ENCODE results near the gene NXNL2. TPM values are rescaled to one million over a fixed set of nuclear protein-coding genes. Genes with fewer than 3 reads are reported as not detected.

NXNL2 gene
- total RNA-seq, 1 experiment from 2014 or later: 0.86 TPM

DNA sequence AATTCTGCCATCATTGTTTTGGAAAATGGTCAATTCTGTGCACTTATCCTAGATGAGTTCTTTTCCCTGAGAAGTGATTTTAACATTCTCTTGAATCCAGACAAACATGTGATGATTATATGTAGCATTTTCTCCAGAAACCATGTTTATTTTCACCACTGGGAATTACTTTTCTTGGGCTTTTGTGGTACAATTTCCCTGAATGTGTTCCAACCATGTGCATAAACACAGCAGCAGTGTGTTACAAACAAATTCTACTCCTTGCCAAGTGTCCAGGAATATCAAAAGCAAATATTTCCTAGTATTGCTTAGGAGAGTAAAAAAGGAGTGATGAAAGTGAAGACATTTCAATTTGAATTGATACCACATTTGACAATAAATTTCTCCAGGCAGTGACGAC is 50.4 kb downstream of the NXNL2 start:
- Histone ChIP-seq H3K4me2 (ENCODE audit: low read length) (no peak overlapping the region), H3K27ac (ENCODE audit: low read depth, low read length) (no peak overlapping the region), H3K36me3 (ENCODE audit: control insufficient read depth in 1 of 2, insufficient read depth in 2 of 2, low read length in 2 of 2) (no peaks in the 10 kb centered on the region), H3K4me1 (ENCODE audit: control insufficient read depth in 1 of 2, insufficient read depth in 2 of 2, low read length in 2 of 2) (peaks cover 3 to 12% of the 10 kb centered on the region in 2 experiments; a peak in 2 of 4 replicates), H4K20me1 (ENCODE audit: insufficient read depth) (no peaks in the 10 kb centered on the region), H3K9me3 (ENCODE audit: control insufficient read depth in 1 of 2, insufficient read depth in 1 of 2, low read depth in 1 of 2, low read length in 2 of 2) (no peaks in the 10 kb centered on the region), H3K27me3 (ENCODE audit: insufficient read depth, low read length) (no peaks in the 10 kb centered on the region), H3K9ac (ENCODE audit: low read length) (no peak overlapping the region), H3K4me3 (replicated peaks in 1 of 2; ENCODE audit: low read depth in 1 of 2, low read length in 2 of 2) (no peak overlapping the region), H2AFZ (ENCODE audit: low read depth, low read length, poor library complexity, severe bottlenecking) (no peak overlapping the region), H3K9me2 (ENCODE audit: insufficient read depth) (no peaks in the 10 kb centered on the region), H3K79me2 (ENCODE audit: insufficient read depth, low read length) (no peaks in the 10 kb centered on the region)
- no peak for TF ChIP-seq SIN3A (IDR thresholded peaks at IDR 0.05; ENCODE audit: low read depth)
- DNase-seq (ENCODE audit: low read depth, low spot score) (no peak), ATAC-seq (no peak)
- intact Hi-C loops (cut with micrococcal nuclease): no loop called here
- POLR2A ChIA-PET: no interaction called here
- BruUV-seq (replicated peaks): no TSS peak
- RAD21 ChIA-PET (ENCODE audit: low non-redundant PET in 1 of 2, low total read pairs in 2 of 2, uncharacterized antibody in 2 of 2, unreplicated experiment in 2 of 2): no interaction called here
- CTCF ChIA-PET: no interaction called here

DNA sequence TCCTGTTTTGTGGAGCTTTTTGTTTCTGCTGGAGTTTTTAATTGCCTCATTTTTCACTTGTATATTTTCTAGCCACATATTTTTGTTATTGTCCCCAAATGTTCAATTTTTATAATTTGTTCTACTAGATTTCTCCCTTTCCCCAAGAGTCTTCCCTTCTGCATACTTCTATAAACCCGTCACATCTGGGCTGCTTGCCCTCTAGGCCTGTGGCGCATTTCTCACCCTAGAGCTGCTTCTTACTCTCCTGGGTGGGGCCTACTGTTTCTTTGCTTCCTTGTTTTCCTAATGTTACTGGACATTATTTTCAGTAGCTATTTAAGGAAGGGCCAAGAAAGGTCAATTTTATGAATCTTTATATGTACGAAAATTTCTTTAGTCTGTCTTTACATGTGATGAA is 51.5 kb downstream of the NXNL2 start:
- intact Hi-C loops (cut with micrococcal nuclease): no loop called here
- H3K79me2 ChIP-seq (ENCODE audit: insufficient read depth, low read length): no peaks in the 10 kb centered on the region
- ATAC-seq: no peak
- no peak overlapping the region for H3K27ac ChIP-seq (ENCODE audit: low read depth, low read length)
- BruUV-seq (replicated peaks): no TSS peak
- no peaks in the 10 kb centered on the region for H3K27me3 ChIP-seq (ENCODE audit: insufficient read depth, low read length)
- no peak overlapping the region for H3K4me3 ChIP-seq (replicated peaks in 1 of 2; ENCODE audit: low read depth in 1 of 2, low read length in 2 of 2)
- no peaks in the 10 kb centered on the region for H3K36me3 ChIP-seq (ENCODE audit: control insufficient read depth in 1 of 2, insufficient read depth in 2 of 2, low read length in 2 of 2)
- no peak overlapping the region for H3K9ac ChIP-seq (ENCODE audit: low read length)
- RAD21 ChIA-PET (ENCODE audit: low non-redundant PET in 1 of 2, low total read pairs in 2 of 2, uncharacterized antibody in 2 of 2, unreplicated experiment in 2 of 2): no interaction called here
- H4K20me1 ChIP-seq (ENCODE audit: insufficient read depth): no peaks in the 10 kb centered on the region
- DNase-seq (ENCODE audit: low read depth, low spot score): no peak
- POLR2A ChIA-PET: no interaction called here
- H3K4me2 ChIP-seq (ENCODE audit: low read length): no peak overlapping the region
- H3K4me1 ChIP-seq (ENCODE audit: control insufficient read depth in 1 of 2, insufficient read depth in 2 of 2, low read length in 2 of 2): peaks cover 3 to 12% of the 10 kb centered on the region in 2 experiments; a peak in 2 of 4 replicates
- CTCF ChIA-PET: no interaction called here
- TF ChIP-seq SIN3A (IDR thresholded peaks at IDR 0.05; ENCODE audit: low read depth) (no peak), SP1 (IDR thresholded peaks at IDR 0.05; ENCODE audit: low read depth) (no peak), EGR1 (IDR thresholded peaks at IDR 0.05; ENCODE audit: low read depth) (no peak), SRF (IDR thresholded peaks at IDR 0.05; ENCODE audit: low read depth) (no peak), ZFX (IDR thresholded peaks at IDR 0.05) (no peak), YY1 (IDR thresholded peaks at IDR 0.05; ENCODE audit: extremely low read depth, insufficient replicate concordance, low read depth, low read length) (no peak), RAD21 (IDR thresholded peaks at IDR 0.05; ENCODE audit: low read depth) (no peak), FOSL1 (IDR thresholded peaks at IDR 0.05; ENCODE audit: low read depth) (no peak), JUND (IDR thresholded peaks at IDR 0.05) (no peak), CEBPB (IDR thresholded peaks at IDR 0.05; ENCODE audit: low read depth) (no peak), CBX3 (IDR thresholded peaks at IDR 0.05; ENCODE audit: low read depth) (no peak), ELF1 (IDR thresholded peaks at IDR 0.05; ENCODE audit: borderline replicate concordance, low read depth) (no peak), EZH2 (IDR thresholded peaks at IDR 0.05) (no peak), POLR2A (IDR thresholded peaks at IDR 0.05; ENCODE audit: borderline replicate concordance, extremely low read depth, insufficient read depth, insufficient read length) (no peak)
- TF ChIP-seq, protein P1, sequence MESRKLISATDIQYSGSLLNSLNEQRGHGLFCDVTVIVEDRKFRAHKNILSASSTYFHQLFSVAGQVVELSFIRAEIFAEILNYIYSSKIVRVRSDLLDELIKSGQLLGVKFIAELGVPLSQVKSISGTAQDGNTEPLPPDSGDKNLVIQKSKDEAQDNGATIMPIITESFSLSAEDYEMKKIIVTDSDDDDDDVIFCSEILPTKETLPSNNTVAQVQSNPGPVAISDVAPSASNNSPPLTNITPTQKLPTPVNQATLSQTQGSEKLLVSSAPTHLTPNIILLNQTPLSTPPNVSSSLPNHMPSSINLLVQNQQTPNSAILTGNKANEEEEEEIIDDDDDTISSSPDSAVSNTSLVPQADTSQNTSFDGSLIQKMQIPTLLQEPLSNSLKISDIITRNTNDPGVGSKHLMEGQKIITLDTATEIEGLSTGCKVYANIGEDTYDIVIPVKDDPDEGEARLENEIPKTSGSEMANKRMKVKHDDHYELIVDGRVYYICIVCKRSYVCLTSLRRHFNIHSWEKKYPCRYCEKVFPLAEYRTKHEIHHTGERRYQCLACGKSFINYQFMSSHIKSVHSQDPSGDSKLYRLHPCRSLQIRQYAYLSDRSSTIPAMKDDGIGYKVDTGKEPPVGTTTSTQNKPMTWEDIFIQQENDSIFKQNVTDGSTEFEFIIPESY (IDR thresholded peaks at IDR 0.05; ENCODE audit: extremely low read depth, insufficient replicate concordance, low read length): no peak
- TF ChIP-seq, protein P2, sequence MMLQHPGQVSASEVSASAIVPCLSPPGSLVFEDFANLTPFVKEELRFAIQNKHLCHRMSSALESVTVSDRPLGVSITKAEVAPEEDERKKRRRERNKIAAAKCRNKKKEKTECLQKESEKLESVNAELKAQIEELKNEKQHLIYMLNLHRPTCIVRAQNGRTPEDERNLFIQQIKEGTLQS (IDR thresholded peaks at IDR 0.05): no peak
- TF ChIP-seq, protein P3, sequence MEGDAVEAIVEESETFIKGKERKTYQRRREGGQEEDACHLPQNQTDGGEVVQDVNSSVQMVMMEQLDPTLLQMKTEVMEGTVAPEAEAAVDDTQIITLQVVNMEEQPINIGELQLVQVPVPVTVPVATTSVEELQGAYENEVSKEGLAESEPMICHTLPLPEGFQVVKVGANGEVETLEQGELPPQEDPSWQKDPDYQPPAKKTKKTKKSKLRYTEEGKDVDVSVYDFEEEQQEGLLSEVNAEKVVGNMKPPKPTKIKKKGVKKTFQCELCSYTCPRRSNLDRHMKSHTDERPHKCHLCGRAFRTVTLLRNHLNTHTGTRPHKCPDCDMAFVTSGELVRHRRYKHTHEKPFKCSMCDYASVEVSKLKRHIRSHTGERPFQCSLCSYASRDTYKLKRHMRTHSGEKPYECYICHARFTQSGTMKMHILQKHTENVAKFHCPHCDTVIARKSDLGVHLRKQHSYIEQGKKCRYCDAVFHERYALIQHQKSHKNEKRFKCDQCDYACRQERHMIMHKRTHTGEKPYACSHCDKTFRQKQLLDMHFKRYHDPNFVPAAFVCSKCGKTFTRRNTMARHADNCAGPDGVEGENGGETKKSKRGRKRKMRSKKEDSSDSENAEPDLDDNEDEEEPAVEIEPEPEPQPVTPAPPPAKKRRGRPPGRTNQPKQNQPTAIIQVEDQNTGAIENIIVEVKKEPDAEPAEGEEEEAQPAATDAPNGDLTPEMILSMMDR (IDR thresholded peaks at IDR 0.05 in 2 of 3, conservative IDR thresholded peaks at IDR 0.05 in 1 of 3; ENCODE audit: borderline replicate concordance in 1 of 3, insufficient read depth in 1 of 3, low read depth in 2 of 3, low read length in 2 of 3): no peak
- TF ChIP-seq, protein P4, sequence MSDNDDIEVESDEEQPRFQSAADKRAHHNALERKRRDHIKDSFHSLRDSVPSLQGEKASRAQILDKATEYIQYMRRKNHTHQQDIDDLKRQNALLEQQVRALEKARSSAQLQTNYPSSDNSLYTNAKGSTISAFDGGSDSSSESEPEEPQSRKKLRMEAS (IDR thresholded peaks at IDR 0.05): no peak
- no peaks in the 10 kb centered on the region for H3K9me3 ChIP-seq (ENCODE audit: control insufficient read depth in 1 of 2, insufficient read depth in 1 of 2, low read depth in 1 of 2, low read length in 2 of 2)
- H3K9me2 ChIP-seq (ENCODE audit: insufficient read depth): no peaks in the 10 kb centered on the region
- H2AFZ ChIP-seq (ENCODE audit: low read depth, low read length, poor library complexity, severe bottlenecking): peak overlapping the region; percentile 28

Data from HCT116 (cell line).